GM23248 (cell line): ENCODE measurements around the gene ACTN4.

ENCODE experiments used
- EZH2 ChIP-seq: fragments of 200-600 bp; sonication (generic); IDR thresholded peaks from 2 replicates; pipeline ENCODE4 v1.6.1; 2018; ENCODE audit warnings: antibody characterized with exemption, mild to moderate bottlenecking; ENCODE audit not compliant: insufficient read depth, poor library complexity, severe bottlenecking
- EZH2phosphoT487 ChIP-seq: fragments of 200-600 bp; sonication (generic); IDR thresholded peaks from 2 replicates; pipeline ENCODE4 v1.6.1; 2018; ENCODE audit warnings: antibody characterized with exemption, moderate library complexity, mild to moderate bottlenecking, low read depth; ENCODE audit not compliant: insufficient read depth

- TF ChIP-seq EZH2 (no peak), EZH2phosphoT487 (no peak)
These were observed 11.2 kb downstream of the ACTN4 start for GRCh38 chr19:38658462-38659306.
